ENCODE measurements around the gene SLC25A40. TPM values are rescaled to one million over a fixed set of nuclear protein-coding genes. Genes with fewer than 3 reads are reported as not detected.
A peak's percentile ranks its signal among the peaks of the same experiment; 100 is the strongest.
"Not testable (repeated sequence)": the region's sequence is repeated elsewhere in the genome, so short reads cannot be mapped to it uniquely, and the experiment has no call there.

The SLC25A40 gene
- total RNA-seq, 1 donor from 2014 or later: 32.2 TPM

GRCh38 chr7:87852306-87852705, 23.9 kb downstream of the SLC25A40 start:
- ATAC-seq: peak; percentile 57
- H3K36me3 ChIP-seq: peaks cover 30% of the 10 kb centered on the region
- no peak overlapping the region for H3K4me3 ChIP-seq
- no peak for DNase-seq
- TF ChIP-seq CTCF (IDR thresholded peaks at IDR 0.05): no peak
- H3K27ac ChIP-seq: no peak overlapping the region
- intact Hi-C loops (cut with DNase I): no loop called here
- H3K4me1 ChIP-seq: peaks cover 6% of the 10 kb centered on the region
- no peaks in the 10 kb centered on the region for H3K9me3 ChIP-seq
- no peaks in the 10 kb centered on the region for H3K27me3 ChIP-seq

GRCh38 chr7:87850836-87851593, 25.1 kb downstream of the SLC25A40 start:
- no peak for ATAC-seq
- TF ChIP-seq CTCF (IDR thresholded peaks at IDR 0.05): no peak
- intact Hi-C loops (cut with DNase I): no loop called here

GRCh38 chr7:87837597-87837996, 38.6 kb downstream of the SLC25A40 start:
- Histone ChIP-seq H3K4me1 (no peaks in the 10 kb centered on the region), H3K36me3 (peaks cover 18% of the 10 kb centered on the region), H3K4me3 (no peak overlapping the region), H3K27ac (no peak overlapping the region), H3K27me3 (no peaks in the 10 kb centered on the region), H3K9me3 (no peaks in the 10 kb centered on the region)
- no peak for TF ChIP-seq CTCF (IDR thresholded peaks at IDR 0.05)
- no peak for DNase-seq
- intact Hi-C loops (cut with DNase I): no loop called here
- no peak for ATAC-seq

More at GRCh38 chr7:87850836-87851593, 25.1 kb downstream of the SLC25A40 start:
- H3K4me3 ChIP-seq: no peak overlapping the region
- no peak for DNase-seq
- no peaks in the 10 kb centered on the region for H3K27me3 ChIP-seq
- peaks cover 28% of the 10 kb centered on the region for H3K36me3 ChIP-seq
- no peaks in the 10 kb centered on the region for H3K9me3 ChIP-seq
- no peak overlapping the region for H3K27ac ChIP-seq
- peaks cover 6% of the 10 kb centered on the region for H3K4me1 ChIP-seq

- no peaks in the 10 kb centered on the region for H3K27me3 ChIP-seq
- DNase-seq: no peak
- H3K9me3 ChIP-seq: no peaks in the 10 kb centered on the region
- no peak for TF ChIP-seq CTCF (IDR thresholded peaks at IDR 0.05)
- H3K4me1 ChIP-seq: no peaks in the 10 kb centered on the region
- H3K4me3 ChIP-seq: no peak overlapping the region
- intact Hi-C loops (cut with DNase I): no loop called here
- no peak overlapping the region for H3K27ac ChIP-seq
- no peak for ATAC-seq
- H3K36me3 ChIP-seq: peaks cover 14% of the 10 kb centered on the region
Measured at GRCh38 chr7:87833130-87833529, 43.0 kb downstream of the SLC25A40 start.

GRCh38 chr7:87831097-87831496, 45.1 kb downstream of the SLC25A40 start:
- Histone ChIP-seq H3K27ac (no peak overlapping the region), H3K9me3 (no peaks in the 10 kb centered on the region), H3K36me3 (peaks cover 13% of the 10 kb centered on the region), H3K4me1 (no peaks in the 10 kb centered on the region), H3K27me3 (no peaks in the 10 kb centered on the region), H3K4me3 (no peak overlapping the region)
- DNase-seq (no peak), ATAC-seq (no peak)
- intact Hi-C loops (cut with DNase I): no loop called here
- TF ChIP-seq CTCF (IDR thresholded peaks at IDR 0.05): no peak

GRCh38 chr7:87828383-87828782, 47.8 kb downstream of the SLC25A40 start:
- H3K27me3 ChIP-seq; H3K9me3 ChIP-seq; ATAC-seq; DNase-seq; H3K27ac ChIP-seq; H3K4me1 ChIP-seq; H3K36me3 ChIP-seq; H3K4me3 ChIP-seq; intact Hi-C loops (cut with DNase I): not testable (repeated sequence)

GRCh38 chr7:87825369-87825768, 50.8 kb downstream of the SLC25A40 start:
- H3K36me3 ChIP-seq; DNase-seq; H3K27me3 ChIP-seq; H3K4me1 ChIP-seq; H3K9me3 ChIP-seq; intact Hi-C loops (cut with DNase I); H3K4me3 ChIP-seq; H3K27ac ChIP-seq: not testable (repeated sequence)
- peak; percentile 38 for ATAC-seq

GRCh38 chr7:87822056-87822455, 54.1 kb downstream of the SLC25A40 start:
- H3K36me3 ChIP-seq; H3K27ac ChIP-seq; H3K4me1 ChIP-seq; H3K27me3 ChIP-seq; ATAC-seq; DNase-seq; intact Hi-C loops (cut with DNase I); H3K4me3 ChIP-seq; H3K9me3 ChIP-seq: not testable (repeated sequence)
